Measurements from ENCODE around the gene SYT1. TPM values are rescaled to one million over a fixed set of nuclear protein-coding genes. Genes with fewer than 3 reads are reported as not detected.
A peak's percentile ranks its signal among the peaks of the same experiment; 100 is the strongest.

Gene SYT1
- total and polyA plus RNA-seq, 2 experiments from 2014 or later = 48.7 to 51.7 TPM

GRCh38 chr12:79168687-79169086, 304.1 kb downstream of the SYT1 start (continued):
- no peak for TF ChIP-seq ETS1 (IDR thresholded peaks at IDR 0.05)
- TF ChIP-seq EZH2 (IDR thresholded peaks at IDR 0.05; ENCODE audit: low read depth, unreplicated experiment) = no peak
- TF ChIP-seq POLR2AphosphoS5 (IDR thresholded peaks at IDR 0.05; ENCODE audit: low read depth) = no peak

GRCh38 chr12:79174626-79175025, 310.1 kb downstream of the SYT1 start:
- Histone ChIP-seq H2AFZ (no peak overlapping the region), H3K27me3 (ENCODE audit: insufficient read depth) (no peaks in the 10 kb centered on the region), H4K20me1 (replicated peaks; ENCODE audit: insufficient read depth) (no peaks in the 10 kb centered on the region), H3K4me3 (no peak overlapping the region), H3K9me2 (ENCODE audit: insufficient read depth) (no peaks in the 10 kb centered on the region), H3K79me2 (replicated peaks; ENCODE audit: insufficient read depth) (no peaks in the 10 kb centered on the region), H3K36me3 (ENCODE audit: insufficient read depth) (no peaks in the 10 kb centered on the region), H3F3A (replicated peaks; ENCODE audit: low read depth) (no peaks in the 10 kb centered on the region), H3K4me2 (no peak overlapping the region), H3K27ac (ENCODE audit: low read depth) (no peak overlapping the region), H3K4me1 (ENCODE audit: insufficient read depth) (no peaks in the 10 kb centered on the region)
- Mint-ChIP-seq H3K9me3 (peaks cover 9% of the 10 kb centered on the region; the same call in 2 of the 3 replicates), H3K27me3 (ENCODE audit: insufficient read depth, low read depth, poor library complexity) (no peaks in the 10 kb centered on the region), H3K4me1 (no peaks in the 10 kb centered on the region), H3K4me3 (no peak overlapping the region), H3K27ac (no peak overlapping the region), H3K36me3 (ENCODE audit: low read depth) (peaks cover 15% of the 10 kb centered on the region; the same call in 2 of the 3 replicates)
- peak in 1 of 2 experiments; percentile 51; a peak in 3 of 4 replicates for TF ChIP-seq CTCF (conservative IDR thresholded peaks at IDR 0.05; ENCODE audit: low read depth in 2 of 2)
- TF ChIP-seq CREB1 (CRISPR knock-in tag; IDR thresholded peaks at IDR 0.05; ENCODE audit: low read depth) = no peak
- ATAC-seq (peak; percentile 36; the same call in 1 of the 3 replicates), DNase-seq (ENCODE audit: low spot score) (peak; percentile 46)

GRCh38 chr12:79183003-79183402, 318.4 kb downstream of the SYT1 start:
- Mint-ChIP-seq H3K9me3 (no peaks in the 10 kb centered on the region), H3K27ac (no peak overlapping the region), H3K36me3 (ENCODE audit: low read depth) (no peaks in the 10 kb centered on the region), H3K27me3 (ENCODE audit: insufficient read depth, low read depth, poor library complexity) (no peaks in the 10 kb centered on the region), H3K4me1 (peaks cover 13% of the 10 kb centered on the region), H3K4me3 (no peak overlapping the region)
- H2AFZ ChIP-seq = no peak overlapping the region
- ATAC-seq (no peak), DNase-seq (ENCODE audit: low spot score) (no peak)
- no peak overlapping the region for H3K27ac ChIP-seq (ENCODE audit: low read depth)
- H4K20me1 ChIP-seq (replicated peaks; ENCODE audit: insufficient read depth) = no peaks in the 10 kb centered on the region
- no peaks in the 10 kb centered on the region for H3K27me3 ChIP-seq (ENCODE audit: insufficient read depth)
- no peaks in the 10 kb centered on the region; the same call in 1 of the 2 replicates for H3K4me1 ChIP-seq (ENCODE audit: insufficient read depth)
- H3K4me2 ChIP-seq = no peak overlapping the region
- H3K4me3 ChIP-seq = no peak overlapping the region
- H3K36me3 ChIP-seq (ENCODE audit: insufficient read depth) = no peaks in the 10 kb centered on the region
- H3F3A ChIP-seq (replicated peaks; ENCODE audit: low read depth) = no peaks in the 10 kb centered on the region
- no peaks in the 10 kb centered on the region for H3K9me2 ChIP-seq (ENCODE audit: insufficient read depth)
- H3K79me2 ChIP-seq (replicated peaks; ENCODE audit: insufficient read depth) = no peaks in the 10 kb centered on the region
- TF ChIP-seq NANOG (IDR thresholded peaks at IDR 0.05; ENCODE audit: borderline replicate concordance) (no peak), STAT1 (IDR thresholded peaks at IDR 0.05; ENCODE audit: unreplicated experiment) (no peak), ZNF114 (CRISPR knock-in tag; IDR thresholded peaks at IDR 0.05) (no peak), CTCF (conservative IDR thresholded peaks at IDR 0.05; ENCODE audit: low read depth in 2 of 2) (no peak), POLR2AphosphoS5 (IDR thresholded peaks at IDR 0.05; ENCODE audit: low read depth) (no peak), EZH2 (IDR thresholded peaks at IDR 0.05; ENCODE audit: low read depth, unreplicated experiment) (no peak), ZNF331 (CRISPR knock-in tag; IDR thresholded peaks at IDR 0.05; ENCODE audit: low read depth) (no peak), JUNB (IDR thresholded peaks at IDR 0.05; ENCODE audit: unreplicated experiment) (no peak), REST (IDR thresholded peaks at IDR 0.05; ENCODE audit: unreplicated experiment) (no peak)
